Hepatocyte (in vitro differentiated cells): ENCODE results near the gene HDAC11. TPM values are rescaled to one million over a fixed set of nuclear protein-coding genes. Genes with fewer than 3 reads are reported as not detected.
"Not testable (repeated sequence)": the region's sequence is repeated elsewhere in the genome, so short reads cannot be mapped to it uniquely, and the experiment has no call there.

Source experiments
- DNase-seq: peaks from one replicate; pipeline ENCODE4 v3.0.0-alpha.2; 2016; ENCODE audit warnings: low spot score
- H2AFZ ChIP-seq: fragments of 200-600 bp; sonication (generic); 2 replicates; pipeline ENCODE4 v1.6.0; 2016; ENCODE audit warnings: antibody characterized with exemption, mild to moderate bottlenecking
- H3K27ac ChIP-seq: fragments of 200-600 bp; sonication (generic); 2 replicates; pipeline ENCODE4 v1.5.1; 2016; ENCODE audit warnings: mild to moderate bottlenecking
- H3K27me3 ChIP-seq: fragments of 200-600 bp; sonication (generic); 2 replicates; pipeline ENCODE4 v1.6.1; 2016
- H3K36me3 ChIP-seq: fragments of 200-600 bp; sonication (generic); replicated peaks from 2 replicates; pipeline ENCODE4 v1.5.1; 2016; ENCODE audit warnings: low read depth; ENCODE audit not compliant: insufficient read depth
- H3K4me1 ChIP-seq: fragments of 200-600 bp; sonication (generic); 2 replicates; pipeline ENCODE4 v1.5.1; 2016; ENCODE audit warnings: mild to moderate bottlenecking, moderate library complexity; ENCODE audit not compliant: insufficient read depth
- H3K4me2 ChIP-seq: fragments of 200-600 bp; sonication (generic); 2 replicates; pipeline ENCODE4 v1.6.0; 2016
- H3K4me3 ChIP-seq: fragments of 200-600 bp; sonication (generic); 2 replicates; pipeline ENCODE4 v1.5.1; 2016; ENCODE audit warnings: mild to moderate bottlenecking
- H3K79me2 ChIP-seq: fragments of 200-600 bp; sonication (generic); 2 replicates; pipeline ENCODE4 v1.6.0; 2017; ENCODE audit warnings: mild to moderate bottlenecking
- H3K9me2 ChIP-seq: fragments of 200-600 bp; sonication (generic); replicated peaks from 2 replicates; pipeline ENCODE4 v1.6.0; 2017; ENCODE audit warnings: mild to moderate bottlenecking; ENCODE audit not compliant: insufficient read depth
- H3K9me3 ChIP-seq: fragments of 200-600 bp; sonication (generic); 2 replicates; pipeline ENCODE4 v1.5.1; 2016; ENCODE audit warnings: low read depth, mild to moderate bottlenecking
- H4K20me1 ChIP-seq: fragments of 200-600 bp; sonication (generic); 2 replicates; pipeline ENCODE4 v1.6.0; 2016; ENCODE audit warnings: mild to moderate bottlenecking; ENCODE audit not compliant: insufficient read depth, poor library complexity, severe bottlenecking
- CTCF ChIP-seq: fragments of 200-600 bp; sonication (generic); IDR thresholded peaks from 2 replicates; pipeline ENCODE4 v1.5.1; 2016; ENCODE audit warnings: antibody characterized with exemption, mild to moderate bottlenecking; ENCODE audit not compliant: poor library complexity
- EZH2 ChIP-seq: fragments of 200-600 bp; sonication (generic); IDR thresholded peaks from 2 replicates; pipeline ENCODE4 v1.6.1; 2016; ENCODE audit warnings: antibody characterized with exemption, mild to moderate bottlenecking, borderline replicate concordance
- EZH2phosphoT487 ChIP-seq: fragments of 200-600 bp; sonication (generic); IDR thresholded peaks from one replicate; pipeline ENCODE4 v1.6.1; 2018; ENCODE audit warnings: antibody characterized with exemption, mild to moderate bottlenecking, low read depth, moderate library complexity; ENCODE audit not compliant: unreplicated experiment, severe bottlenecking
- WGBS: methylation state at CpG from one replicate; pipeline ENCODE4 v1.1.6; 2016; ENCODE audit warnings: low lambda C conversion rate; ENCODE audit errors: missing lambda C conversion rate; 5-methylcytosine and 5-hydroxymethylcytosine counted together
- polyA plus RNA-seq: library from polyadenylated mRNA; unstranded; fragments of >200 nt; fragmentation: Nextera tagmentation; extraction: Ambion mirVana; gene quantifications from 2 replicates; pipeline ENCODE4 v1.2.1, GENCODE V29; 2016
- total RNA-seq: library from RNA; depleted of rRNA; stranded (reverse); fragments of >200 nt; gene quantifications from 2 replicates; pipeline ENCODE4 v1.2.3, GENCODE V29; 2014

Gene HDAC11
- total and polyA plus RNA-seq, 2 experiments from 2014 or later: 8.4 to 12.3 TPM

DNA sequence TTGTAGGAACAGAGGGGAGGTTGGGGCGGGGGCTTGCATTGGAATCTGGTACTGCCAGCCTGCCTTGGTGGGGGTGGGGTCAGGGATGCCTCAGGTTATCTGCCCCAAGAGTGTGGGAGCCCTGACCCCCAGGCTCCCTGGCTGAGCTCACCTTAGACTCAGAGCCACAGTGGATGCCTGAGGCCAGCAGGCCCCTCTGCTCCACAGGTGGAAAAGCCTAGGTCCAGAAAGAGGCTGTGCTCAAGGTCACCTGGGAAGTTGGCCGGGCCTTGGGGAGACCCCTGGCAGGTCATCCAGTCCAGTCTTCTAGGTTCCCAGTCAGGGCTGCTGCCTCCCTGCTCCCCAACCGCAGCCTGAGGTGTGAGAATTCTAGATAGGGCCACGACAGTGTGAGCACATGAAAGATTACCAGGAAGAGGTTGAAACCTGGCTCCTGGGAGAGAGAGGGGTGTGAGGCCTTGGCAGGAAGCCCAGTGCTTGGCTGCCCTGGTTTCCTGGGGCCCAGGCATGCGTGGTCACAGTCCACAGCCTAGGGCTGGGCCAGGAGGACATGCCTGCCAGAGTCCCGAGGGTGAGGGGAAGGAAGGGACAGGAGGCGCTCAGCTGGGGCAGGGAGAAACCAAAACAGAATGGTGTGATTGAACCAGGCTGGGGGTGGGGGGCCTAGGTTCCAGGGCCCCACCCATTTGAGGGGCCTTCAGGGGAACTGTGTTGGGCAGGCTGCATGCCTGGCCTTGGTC, 4.9 kb downstream of the HDAC11 start:
- Histone ChIP-seq H3K4me2 (no peak overlapping the region), H3K27me3 (no peaks in the 10 kb centered on the region), H3K79me2 (no peaks in the 10 kb centered on the region), H3K4me1 (peaks cover 17% of the 10 kb centered on the region), H3K27ac (peak overlapping the region; percentile 81), H3K36me3 (no peaks in the 10 kb centered on the region), H4K20me1 (no peaks in the 10 kb centered on the region), H2AFZ (no peak overlapping the region), H3K4me3 (no peak overlapping the region), H3K9me3 (no peaks in the 10 kb centered on the region), H3K9me2 (no peaks in the 10 kb centered on the region)
- WGBS: 60% methylated on average over 7 of the region's 7 CpGs
- TF ChIP-seq EZH2 (no peak), CTCF (no peak), EZH2phosphoT487 (no peak)
- peak; percentile 87 for DNase-seq

DNA sequence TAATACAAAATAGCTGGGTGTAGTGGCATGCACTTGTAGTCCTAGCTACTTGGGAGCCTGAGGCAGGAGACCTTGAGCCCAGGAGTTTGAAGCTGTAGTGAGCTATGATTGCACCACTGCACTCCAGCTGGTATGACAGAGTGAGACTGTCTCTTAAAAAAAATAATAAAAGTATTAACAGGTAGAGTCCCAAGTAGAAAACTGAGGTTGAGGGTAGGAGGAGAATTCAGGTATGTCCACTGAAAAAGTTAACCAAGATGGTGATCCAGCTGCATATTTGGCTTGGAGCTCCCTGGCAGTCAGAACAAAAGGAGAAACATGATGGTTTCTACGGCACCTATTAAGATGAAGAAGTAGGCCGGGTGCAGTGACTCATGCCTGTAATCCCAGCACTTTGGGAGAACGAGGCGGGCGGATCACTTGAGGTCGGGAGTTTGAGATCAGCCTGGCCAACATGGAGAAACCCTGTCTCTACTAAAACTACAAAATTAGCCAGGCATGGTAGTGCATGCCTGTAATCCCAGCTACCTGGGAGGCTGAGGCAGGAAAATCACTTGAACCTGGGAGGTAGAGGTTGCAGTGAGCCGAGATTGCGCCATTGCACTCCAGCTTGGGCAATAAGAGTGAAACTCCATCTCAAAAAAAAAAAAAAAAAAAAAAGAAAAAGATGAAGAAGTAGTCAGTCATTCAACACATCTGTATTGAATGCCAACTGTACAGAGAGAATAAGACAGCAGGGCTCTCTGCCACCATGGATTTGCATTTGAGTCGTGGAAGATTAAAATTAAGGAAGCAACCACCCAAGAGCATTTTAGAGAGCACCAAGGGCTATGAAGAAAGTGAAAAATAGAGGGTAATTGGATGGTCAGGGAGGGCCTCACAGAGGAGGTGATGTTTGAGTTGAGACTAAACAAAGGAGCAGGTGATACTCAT, 5.8 kb downstream of the HDAC11 start:
- not testable (repeated sequence) for H4K20me1 ChIP-seq, H3K27me3 ChIP-seq, H3K9me3 ChIP-seq, H2AFZ ChIP-seq, H3K79me2 ChIP-seq, H3K36me3 ChIP-seq, H3K4me3 ChIP-seq, DNase-seq, H3K4me2 ChIP-seq, H3K9me2 ChIP-seq
- peaks cover 17% of the 10 kb centered on the region for H3K4me1 ChIP-seq
- peak overlapping the region; percentile 81 for H3K27ac ChIP-seq
- WGBS: 84% methylated on average over 9 of the region's 9 CpGs

DNA sequence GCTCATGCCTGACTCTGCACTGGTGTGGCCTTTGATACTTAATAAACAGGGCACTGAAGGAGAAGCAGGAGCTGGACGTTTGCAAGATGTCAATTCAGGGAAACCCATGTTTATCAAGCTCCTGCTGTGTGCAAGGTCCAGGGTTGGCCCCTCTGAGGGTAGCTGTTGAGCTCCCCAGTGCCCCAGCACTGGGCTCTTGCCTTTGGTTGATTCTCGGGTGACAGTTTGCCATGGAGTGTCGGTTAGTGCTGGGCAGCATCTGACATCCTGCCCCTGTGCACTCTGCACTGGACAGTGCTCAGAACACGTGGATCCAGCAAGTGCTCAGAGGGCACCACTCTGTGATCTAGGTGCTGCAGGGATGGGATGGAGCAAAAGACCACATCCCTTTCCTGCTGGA, 7.3 kb downstream of the HDAC11 start:
- H3K27ac ChIP-seq: no peak overlapping the region

More for the DNA sequence above, 7.3 kb downstream of the HDAC11 start:
- Histone ChIP-seq H3K27me3 (no peaks in the 10 kb centered on the region), H3K79me2 (no peaks in the 10 kb centered on the region), H3K36me3 (no peaks in the 10 kb centered on the region), H3K9me3 (no peaks in the 10 kb centered on the region), H2AFZ (no peak overlapping the region), H3K9me2 (no peaks in the 10 kb centered on the region), H4K20me1 (no peaks in the 10 kb centered on the region), H3K4me2 (no peak overlapping the region), H3K4me3 (no peak overlapping the region), H3K4me1 (peaks cover 17% of the 10 kb centered on the region)
- TF ChIP-seq CTCF (no peak), EZH2 (no peak), EZH2phosphoT487 (no peak)
- 72% methylated on average over 4 of the region's 4 CpGs for WGBS
- DNase-seq: no peak
